ENCODE measurements around the gene ABLIM1.

GRCh38 chr10:114704679-114705078 lies 46.6 kb upstream of the ABLIM1 start:
- TF ChIP-seq CTCF (IDR thresholded peaks at IDR 0.05) (no peak), TCF7 (CRISPR knock-in tag; IDR thresholded peaks at IDR 0.05; ENCODE audit: low read depth) (no peak)
